BJ (cell line): ENCODE results near the gene IFFO2. TPM values are rescaled to one million over a fixed set of nuclear protein-coding genes. Genes with fewer than 3 reads are reported as not detected.

ENCODE experiments used
- CTCF ChIA-PET: fragments of 350-600 bp; formaldehyde crosslinking; extraction: SDS; loops from one replicate; lab custom pipeline; 2021; ENCODE audit warnings: antibody characterized with exemption, inconsistent platforms; lab: Yijun Ruan, JAX
- POLR2A ChIA-PET: fragments of 300-600 bp; sonication (Branson Sonifier 250); formaldehyde crosslinking; extraction: SDS; loops from one replicate; lab custom pipeline; 2021; ENCODE audit warnings: antibody characterized with exemption; lab: Charles Lee
- DNase-seq: peaks from one replicate; pipeline ENCODE4 v3.0.0-alpha.2; 2011; ENCODE audit warnings: low read depth
- H3K27me3 ChIP-seq: 2 replicates; pipeline ENCODE4 v1.6.0; 2011; ENCODE audit warnings: low read length; ENCODE audit not compliant: control insufficient read depth, insufficient read depth
- H3K36me3 ChIP-seq: 2 replicates; pipeline ENCODE4 v1.5.1; 2011; ENCODE audit warnings: low read length; ENCODE audit not compliant: control insufficient read depth, insufficient read depth
- H3K4me3 ChIP-seq: 2 replicates; pipeline ENCODE4 v1.5.1; 2011; ENCODE audit warnings: low read depth, mild to moderate bottlenecking, control low read depth, low read length
- polyA plus RNA-seq: library from polyadenylated mRNA; depleted of rRNA; stranded (reverse); fragments of >200 nt; gene quantifications from 2 replicates; pipeline ENCODE4 v1.2.3, GENCODE V29; 2011
- TF ChIP-seq, protein P1 (sequence below): IDR thresholded peaks from 2 replicates; pipeline ENCODE4 v1.5.1; 2011; ENCODE audit warnings: low read depth, mild to moderate bottlenecking, control low read depth, inconsistent platforms, low read length, moderate library complexity; ENCODE audit not compliant: insufficient read depth

The IFFO2 gene
- polyA plus RNA-seq, 1 experiment = 15.0 TPM

DNA sequence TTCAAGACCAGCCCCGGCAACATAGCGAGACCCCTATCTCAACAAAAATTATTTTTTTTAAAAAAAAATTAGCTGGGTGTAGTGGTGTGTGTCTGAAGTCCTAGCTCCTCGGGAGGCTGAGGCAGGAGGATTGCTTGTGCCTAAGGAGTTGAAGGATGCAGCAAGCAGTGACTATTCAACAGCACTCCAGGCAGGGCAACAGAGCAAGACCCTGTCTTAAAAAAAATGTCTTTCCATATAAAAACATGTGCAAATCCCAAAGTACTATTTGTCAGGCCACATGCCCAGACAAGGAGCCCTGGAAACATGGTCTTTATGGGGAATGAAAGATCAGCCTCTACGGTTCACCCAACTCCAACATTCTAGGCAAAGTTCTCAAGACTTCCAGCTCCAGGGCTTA is 13.3 kb downstream of the IFFO2 start:
- no peak for DNase-seq
- CTCF ChIA-PET = interaction anchor here (1.3 to 4.4 kb wide), 2 partner anchors 30 to 169 kb away, joined by 3 to 26 read pairs; no protein-coding TSS in a partner anchor
- peaks cover 3% of the 10 kb centered on the region for H3K36me3 ChIP-seq
- POLR2A ChIA-PET = no interaction called here
- H3K4me3 ChIP-seq = no peak overlapping the region
- no peaks in the 10 kb centered on the region for H3K27me3 ChIP-seq
- TF ChIP-seq, protein P1, sequence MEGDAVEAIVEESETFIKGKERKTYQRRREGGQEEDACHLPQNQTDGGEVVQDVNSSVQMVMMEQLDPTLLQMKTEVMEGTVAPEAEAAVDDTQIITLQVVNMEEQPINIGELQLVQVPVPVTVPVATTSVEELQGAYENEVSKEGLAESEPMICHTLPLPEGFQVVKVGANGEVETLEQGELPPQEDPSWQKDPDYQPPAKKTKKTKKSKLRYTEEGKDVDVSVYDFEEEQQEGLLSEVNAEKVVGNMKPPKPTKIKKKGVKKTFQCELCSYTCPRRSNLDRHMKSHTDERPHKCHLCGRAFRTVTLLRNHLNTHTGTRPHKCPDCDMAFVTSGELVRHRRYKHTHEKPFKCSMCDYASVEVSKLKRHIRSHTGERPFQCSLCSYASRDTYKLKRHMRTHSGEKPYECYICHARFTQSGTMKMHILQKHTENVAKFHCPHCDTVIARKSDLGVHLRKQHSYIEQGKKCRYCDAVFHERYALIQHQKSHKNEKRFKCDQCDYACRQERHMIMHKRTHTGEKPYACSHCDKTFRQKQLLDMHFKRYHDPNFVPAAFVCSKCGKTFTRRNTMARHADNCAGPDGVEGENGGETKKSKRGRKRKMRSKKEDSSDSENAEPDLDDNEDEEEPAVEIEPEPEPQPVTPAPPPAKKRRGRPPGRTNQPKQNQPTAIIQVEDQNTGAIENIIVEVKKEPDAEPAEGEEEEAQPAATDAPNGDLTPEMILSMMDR = no peak

DNA sequence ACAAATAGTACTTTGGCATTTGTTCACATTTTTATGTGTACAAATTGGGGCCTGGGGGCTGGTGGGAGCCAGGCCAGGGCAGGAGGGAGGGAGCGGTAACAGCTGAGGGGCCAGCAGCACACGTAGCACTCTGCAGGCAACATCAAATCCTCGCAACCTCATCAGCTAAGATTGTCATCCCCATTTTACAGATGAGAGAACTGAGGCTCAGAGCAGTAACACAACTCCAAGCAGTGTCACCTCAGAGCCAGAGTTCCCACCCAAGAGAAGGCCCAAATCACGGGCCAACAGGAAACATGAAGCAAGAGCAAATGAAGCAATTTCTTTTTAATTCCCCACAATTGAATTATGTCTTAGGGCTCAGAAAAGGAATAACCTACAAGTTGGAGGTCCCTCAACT is 14.1 kb downstream of the IFFO2 start:
- CTCF ChIA-PET = interaction anchor here (1.1 to 1.3 kb wide), 2 partner anchors 9 to 170 kb away, joined by 3 read pairs; no protein-coding TSS in a partner anchor
- POLR2A ChIA-PET = no interaction called here

DNA sequence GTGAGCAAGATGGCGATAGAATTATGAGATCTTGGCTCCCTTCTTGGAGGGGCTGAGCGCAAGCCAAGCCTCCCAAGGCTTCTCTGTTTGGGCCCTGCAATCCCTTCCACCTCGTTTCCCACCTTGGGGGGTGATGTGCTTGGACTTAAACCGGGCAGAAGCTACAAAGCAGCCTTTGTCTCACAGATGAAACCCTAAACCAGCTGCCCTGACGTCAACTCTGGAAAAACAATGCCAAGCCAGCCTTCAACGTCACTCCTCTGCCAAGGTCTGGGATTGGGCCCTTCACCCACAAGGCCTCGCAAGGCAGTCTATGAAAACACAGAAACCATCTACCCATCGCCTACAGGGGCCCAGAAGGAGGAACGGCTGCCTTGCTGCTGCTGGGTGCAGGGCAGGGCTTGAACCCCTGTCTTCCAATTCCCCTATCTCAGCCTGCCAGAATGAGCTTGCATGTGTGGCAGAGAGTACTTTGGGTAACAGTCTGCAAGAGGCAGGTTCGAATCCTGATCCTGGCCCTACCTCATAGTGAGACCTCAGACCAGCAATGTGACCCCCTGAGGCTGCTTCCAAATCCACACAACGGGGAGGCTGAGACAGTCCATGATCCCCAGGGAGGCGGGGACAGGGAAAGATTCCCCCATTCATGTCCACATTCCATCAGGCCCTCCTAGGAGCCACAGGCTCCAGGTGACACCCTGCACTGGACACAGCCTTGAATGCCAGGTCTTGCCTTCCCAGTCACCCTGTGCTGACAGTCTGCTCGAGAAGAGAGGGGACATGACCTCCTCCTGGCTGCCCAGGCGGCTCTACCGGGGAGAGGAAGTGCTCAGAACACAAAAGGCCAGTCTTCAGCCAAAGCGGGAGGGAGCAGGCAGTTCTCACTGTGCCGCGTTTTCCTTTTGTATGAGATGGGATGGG is 15.0 kb downstream of the IFFO2 start:
- TF ChIP-seq, protein P1 = no peak
- Histone ChIP-seq H3K4me3 (no peak overlapping the region), H3K36me3 (peaks cover 3% of the 10 kb centered on the region), H3K27me3 (no peaks in the 10 kb centered on the region)
- DNase-seq = no peak
- ChIA-PET POLR2A (no interaction called here), CTCF (interaction anchor here (1.1 to 1.2 kb wide), 2 partner anchors 10 to 15 kb away, joined by 3 to 4 read pairs; partner anchors contain the start of gene IFFO2)

More for the DNA sequence above, 14.1 kb downstream of the IFFO2 start:
- Histone ChIP-seq H3K4me3 (no peak overlapping the region), H3K36me3 (peaks cover 3% of the 10 kb centered on the region), H3K27me3 (no peaks in the 10 kb centered on the region)
- TF ChIP-seq, protein P1 = no peak
- DNase-seq = no peak

DNA sequence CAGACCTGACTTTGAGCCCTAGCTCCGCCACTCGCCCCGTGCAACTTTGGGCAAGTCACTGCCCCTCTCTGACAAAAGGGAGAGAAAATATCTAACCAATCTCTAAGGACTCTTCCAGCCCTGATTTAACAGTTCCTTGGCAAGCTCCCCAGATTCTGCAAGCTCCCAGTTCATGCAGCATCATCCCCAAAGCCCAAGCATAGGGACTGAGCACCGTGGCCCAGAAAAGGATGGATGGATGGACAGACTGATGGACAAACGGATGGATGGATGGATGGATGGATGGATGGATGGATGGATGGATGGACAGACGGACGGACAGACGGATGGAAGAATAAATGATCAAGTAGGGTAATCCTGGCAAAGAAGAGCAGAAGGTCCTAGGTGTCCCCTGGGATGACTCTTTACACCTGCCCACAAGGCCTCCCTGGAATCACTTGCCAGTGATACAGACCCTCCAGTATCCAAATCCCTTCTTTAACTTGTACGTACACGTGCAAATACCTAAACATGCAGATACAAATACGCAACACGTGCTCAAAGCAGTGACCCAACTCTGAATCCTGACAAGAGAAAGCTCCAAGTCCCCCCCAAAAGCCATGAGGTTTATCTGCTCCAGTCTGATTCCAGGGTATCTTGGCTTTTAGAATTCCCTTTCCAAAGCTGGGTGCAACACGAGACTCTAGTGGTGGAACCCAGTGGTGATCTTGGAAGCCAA is 16.0 kb downstream of the IFFO2 start:
- H3K27me3 ChIP-seq = no peaks in the 10 kb centered on the region
- ChIA-PET CTCF (interaction anchor here (1.2 kb wide), 1 partner anchor 16 kb away, joined by 4 read pairs; the partner anchor contains the start of gene IFFO2), POLR2A (interaction anchor here (1.1 kb wide), 1 partner anchor 8 kb away, joined by 4 read pairs; no protein-coding TSS in a partner anchor)
- TF ChIP-seq, protein P1 = no peak
- H3K36me3 ChIP-seq = peaks cover 3% of the 10 kb centered on the region
- H3K4me3 ChIP-seq = no peak overlapping the region
- DNase-seq = no peak
